Ovary (tissue), 3 donors: Measurements from ENCODE around the gene RPTOR.

Experiments used
- EP300 ChIP-seq: sonication (generic); formaldehyde crosslinking; IDR thresholded peaks from one replicate; pipeline ENCODE4 v1.6.1; 2017; ENCODE audit warnings: antibody characterized with exemption
- POLR2A ChIP-seq: fragments of 450-650 bp; IDR thresholded peaks from one replicate; pipeline ENCODE4 v1.6.1; 2017; ENCODE audit warnings: antibody characterized with exemption, mild to moderate bottlenecking, moderate library complexity
- TF ChIP-seq, protein P1 (sequence below), 3 donors: fragments of 450-650 bp in 2 of 3; fragments of 200-600 bp in 1 of 3; IDR thresholded peaks; one replicate each; pipeline versions ENCODE4 v1.5.1 to v1.8.0; 2016 to 2022; ENCODE audit warnings: antibody characterized with exemption in 3 of 3, mild to moderate bottlenecking in 1 of 3
- donor health status: DM: no; HTN: no; CAD: no.

DNA sequence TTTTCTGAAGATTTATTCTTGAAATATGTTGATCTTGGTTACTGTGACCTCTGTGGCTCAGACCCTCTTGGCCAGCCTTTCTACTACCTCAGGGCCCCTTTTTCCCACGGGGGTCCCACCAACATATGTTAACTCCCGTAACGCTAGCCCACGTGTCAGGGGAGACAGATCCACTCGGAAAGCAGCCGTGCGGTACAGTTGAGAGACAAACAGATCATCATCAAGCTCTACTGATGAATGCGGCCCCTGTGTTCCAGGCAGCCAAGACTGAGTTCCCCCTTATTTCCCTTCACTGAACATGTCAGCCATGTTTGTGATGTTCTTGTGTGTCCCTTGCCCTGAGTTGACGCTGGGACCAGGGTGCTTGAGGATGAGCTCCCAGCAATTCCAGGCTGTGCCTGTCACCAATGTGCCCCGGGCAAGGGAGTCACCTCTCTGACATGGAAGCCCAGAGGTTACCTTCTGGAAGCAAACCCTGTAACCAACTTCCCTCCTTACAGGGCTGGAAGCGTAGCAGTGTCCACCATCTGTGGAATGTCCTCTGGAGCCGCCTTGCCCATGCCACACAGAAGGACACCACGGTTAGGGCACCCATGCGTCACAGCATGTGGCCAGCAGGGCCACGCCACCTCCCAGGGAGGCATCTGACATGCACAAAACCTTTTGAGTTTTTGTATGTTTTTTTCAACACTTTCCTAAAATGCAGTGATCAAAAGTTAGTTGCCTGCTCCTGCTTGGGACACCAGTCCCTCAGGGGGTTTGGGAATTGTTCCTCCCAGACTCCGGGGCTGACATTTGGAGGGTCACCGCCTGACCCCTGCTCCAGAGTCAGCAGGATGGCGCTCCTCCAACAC, 253.3 kb downstream of the RPTOR start:
- TF ChIP-seq, protein P1, sequence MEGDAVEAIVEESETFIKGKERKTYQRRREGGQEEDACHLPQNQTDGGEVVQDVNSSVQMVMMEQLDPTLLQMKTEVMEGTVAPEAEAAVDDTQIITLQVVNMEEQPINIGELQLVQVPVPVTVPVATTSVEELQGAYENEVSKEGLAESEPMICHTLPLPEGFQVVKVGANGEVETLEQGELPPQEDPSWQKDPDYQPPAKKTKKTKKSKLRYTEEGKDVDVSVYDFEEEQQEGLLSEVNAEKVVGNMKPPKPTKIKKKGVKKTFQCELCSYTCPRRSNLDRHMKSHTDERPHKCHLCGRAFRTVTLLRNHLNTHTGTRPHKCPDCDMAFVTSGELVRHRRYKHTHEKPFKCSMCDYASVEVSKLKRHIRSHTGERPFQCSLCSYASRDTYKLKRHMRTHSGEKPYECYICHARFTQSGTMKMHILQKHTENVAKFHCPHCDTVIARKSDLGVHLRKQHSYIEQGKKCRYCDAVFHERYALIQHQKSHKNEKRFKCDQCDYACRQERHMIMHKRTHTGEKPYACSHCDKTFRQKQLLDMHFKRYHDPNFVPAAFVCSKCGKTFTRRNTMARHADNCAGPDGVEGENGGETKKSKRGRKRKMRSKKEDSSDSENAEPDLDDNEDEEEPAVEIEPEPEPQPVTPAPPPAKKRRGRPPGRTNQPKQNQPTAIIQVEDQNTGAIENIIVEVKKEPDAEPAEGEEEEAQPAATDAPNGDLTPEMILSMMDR (IDR thresholded peaks at IDR 0.05): no peak
- no peak for TF ChIP-seq POLR2A
- TF ChIP-seq EP300: no peak
